Measurements from ENCODE around the gene TTN. TPM values are rescaled to one million over a fixed set of nuclear protein-coding genes. Genes with fewer than 3 reads are reported as not detected.

The TTN gene
- total and polyA plus RNA-seq, 2 donors (not counting 1 experiment from before 2014, with no cell fraction given), result 1.7 to 46.4 TPM

DNA sequence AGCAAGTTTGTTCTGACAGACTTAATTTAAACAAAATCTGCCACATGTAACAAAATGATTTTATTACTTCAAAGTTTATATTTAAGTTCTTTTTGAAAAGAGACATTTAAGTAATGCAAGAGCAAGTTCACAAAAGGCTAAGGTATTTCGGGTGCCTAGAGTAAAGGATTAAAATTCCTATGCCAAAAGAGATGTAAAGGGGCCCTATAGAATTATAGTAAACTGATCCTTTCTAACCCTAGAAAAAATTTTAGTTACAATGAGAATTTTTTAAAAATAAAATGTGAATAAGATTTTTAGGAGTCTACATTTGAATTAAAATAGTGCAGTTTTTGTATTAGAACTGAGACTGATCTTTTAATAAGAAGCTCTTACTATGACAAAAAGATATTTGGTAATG lies 179.8 kb downstream of the TTN start:
- no peaks in the 10 kb centered on the region for H3K79me2 ChIP-seq (ENCODE audit: control insufficient read depth, insufficient read depth, low read length)
- no peak overlapping the region for H3K27ac ChIP-seq (ENCODE audit: low read length in 2 of 2)
- H3K4me3 ChIP-seq (ENCODE audit: control extremely low read depth in 1 of 5, extremely low read depth in 1 of 5, insufficient read depth in 1 of 5, low read depth in 2 of 5, low read length in 4 of 5), result no peak overlapping the region
- CTCF ChIA-PET, result no interaction called here
- no peak overlapping the region for H3K4me2 ChIP-seq (replicated peaks; ENCODE audit: low read depth, low read length, poor library complexity, severe bottlenecking)
- Mint-ChIP-seq H3K27me3 (no peaks in the 10 kb centered on the region), H3K4me3 (no peak overlapping the region), H3K9me3 (ENCODE audit: insufficient read depth) (no peaks in the 10 kb centered on the region), H3K4me1 (no peaks in the 10 kb centered on the region), H3K27ac (no peak overlapping the region)
- H3K36me3 ChIP-seq (replicated peaks in 1 of 2; ENCODE audit: control extremely low read depth in 1 of 2, control insufficient read depth in 1 of 2, extremely low read depth in 1 of 2, insufficient read depth in 2 of 2, low read length in 1 of 2), result peaks cover 5 to 7% of the 10 kb centered on the region in 2 experiments
- no peak overlapping the region for H3K9ac ChIP-seq (ENCODE audit: low read length)
- POLR2A ChIA-PET, result no interaction called here
- no peaks in the 10 kb centered on the region for H4K20me1 ChIP-seq (ENCODE audit: control insufficient read depth, insufficient read depth, low read length, poor library complexity, severe bottlenecking)
- TF ChIP-seq, protein P1, sequence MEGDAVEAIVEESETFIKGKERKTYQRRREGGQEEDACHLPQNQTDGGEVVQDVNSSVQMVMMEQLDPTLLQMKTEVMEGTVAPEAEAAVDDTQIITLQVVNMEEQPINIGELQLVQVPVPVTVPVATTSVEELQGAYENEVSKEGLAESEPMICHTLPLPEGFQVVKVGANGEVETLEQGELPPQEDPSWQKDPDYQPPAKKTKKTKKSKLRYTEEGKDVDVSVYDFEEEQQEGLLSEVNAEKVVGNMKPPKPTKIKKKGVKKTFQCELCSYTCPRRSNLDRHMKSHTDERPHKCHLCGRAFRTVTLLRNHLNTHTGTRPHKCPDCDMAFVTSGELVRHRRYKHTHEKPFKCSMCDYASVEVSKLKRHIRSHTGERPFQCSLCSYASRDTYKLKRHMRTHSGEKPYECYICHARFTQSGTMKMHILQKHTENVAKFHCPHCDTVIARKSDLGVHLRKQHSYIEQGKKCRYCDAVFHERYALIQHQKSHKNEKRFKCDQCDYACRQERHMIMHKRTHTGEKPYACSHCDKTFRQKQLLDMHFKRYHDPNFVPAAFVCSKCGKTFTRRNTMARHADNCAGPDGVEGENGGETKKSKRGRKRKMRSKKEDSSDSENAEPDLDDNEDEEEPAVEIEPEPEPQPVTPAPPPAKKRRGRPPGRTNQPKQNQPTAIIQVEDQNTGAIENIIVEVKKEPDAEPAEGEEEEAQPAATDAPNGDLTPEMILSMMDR (IDR thresholded peaks at IDR 0.05), result no peak
- no peak for TF ChIP-seq EZH2 (IDR thresholded peaks at IDR 0.05; ENCODE audit: borderline replicate concordance, insufficient read depth, low read depth, low read length, poor library complexity, severe bottlenecking)
- intact Hi-C loops (cut with micrococcal nuclease), result no loop called here
- H2AFZ ChIP-seq (ENCODE audit: insufficient read depth, low read depth, low read length, poor library complexity, severe bottlenecking), result no peak overlapping the region
- H3K27me3 ChIP-seq (replicated peaks in 1 of 4; ENCODE audit: control extremely low read depth in 1 of 4, control insufficient read depth in 3 of 4, insufficient read depth in 4 of 4, low read length in 3 of 4), result no peaks in the 10 kb centered on the region
- no peaks in the 10 kb centered on the region for H3K9me3 ChIP-seq (ENCODE audit: control extremely low read depth in 1 of 3, control insufficient read depth in 2 of 3, insufficient read depth in 1 of 3, low read length in 2 of 3)
- DNase-seq (no peak), ATAC-seq (ENCODE audit: low read depth) (no peak)
- WGBS (ENCODE audit: insufficient coverage), result no CpG with 5 or more reads among the region's 1 CpG
- no peaks in the 10 kb centered on the region for H3K4me1 ChIP-seq (ENCODE audit: control insufficient read depth in 2 of 2, insufficient read depth in 2 of 2, low read length in 2 of 2)

DNA sequence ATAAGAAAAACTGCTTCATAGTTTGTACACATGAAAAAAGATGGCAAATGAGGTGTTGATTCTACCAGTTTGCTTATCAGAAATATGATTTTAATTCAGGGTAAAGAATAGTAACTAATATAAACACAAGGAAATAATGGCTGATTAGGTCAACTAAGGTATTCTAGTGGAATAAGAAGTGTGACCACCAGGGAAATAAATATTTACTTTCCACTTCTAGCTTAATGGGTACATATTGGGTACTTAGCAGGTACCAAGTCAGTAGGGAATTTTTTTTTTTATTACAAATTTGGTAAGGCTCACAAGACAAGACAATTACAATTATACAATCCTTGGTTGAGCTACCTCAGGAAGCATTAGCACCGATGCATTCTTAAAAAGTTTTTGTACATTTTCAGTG lies 191.3 kb downstream of the TTN start:
- Histone ChIP-seq H3K9ac (ENCODE audit: low read length) (no peak overlapping the region), H3K4me1 (ENCODE audit: control insufficient read depth in 2 of 2, insufficient read depth in 2 of 2, low read length in 2 of 2) (no peaks in the 10 kb centered on the region), H3K9me3 (ENCODE audit: control extremely low read depth in 1 of 3, control insufficient read depth in 2 of 3, insufficient read depth in 1 of 3, low read length in 2 of 3) (no peaks in the 10 kb centered on the region), H4K20me1 (ENCODE audit: control insufficient read depth, insufficient read depth, low read length, poor library complexity, severe bottlenecking) (no peaks in the 10 kb centered on the region), H2AFZ (ENCODE audit: insufficient read depth, low read depth, low read length, poor library complexity, severe bottlenecking) (no peak overlapping the region), H3K27me3 (replicated peaks in 1 of 4; ENCODE audit: control extremely low read depth in 1 of 4, control insufficient read depth in 3 of 4, insufficient read depth in 4 of 4, low read length in 3 of 4) (no peaks in the 10 kb centered on the region), H3K36me3 (replicated peaks in 1 of 2; ENCODE audit: control extremely low read depth in 1 of 2, control insufficient read depth in 1 of 2, extremely low read depth in 1 of 2, insufficient read depth in 2 of 2, low read length in 1 of 2) (peaks cover 18 to 34% of the 10 kb centered on the region in 2 experiments), H3K79me2 (ENCODE audit: control insufficient read depth, insufficient read depth, low read length) (no peaks in the 10 kb centered on the region), H3K27ac (ENCODE audit: low read length in 2 of 2) (no peak overlapping the region), H3K4me3 (ENCODE audit: control extremely low read depth in 1 of 5, extremely low read depth in 1 of 5, insufficient read depth in 1 of 5, low read depth in 2 of 5, low read length in 4 of 5) (no peak overlapping the region), H3K4me2 (replicated peaks; ENCODE audit: low read depth, low read length, poor library complexity, severe bottlenecking) (no peak overlapping the region)
- Mint-ChIP-seq H3K4me1 (no peaks in the 10 kb centered on the region), H3K27me3 (no peaks in the 10 kb centered on the region), H3K9me3 (ENCODE audit: insufficient read depth) (no peaks in the 10 kb centered on the region), H3K4me3 (no peak overlapping the region), H3K27ac (no peak overlapping the region)
- intact Hi-C loops (cut with micrococcal nuclease), result no loop called here
- ATAC-seq (ENCODE audit: low read depth) (no peak), DNase-seq (no peak)
- TF ChIP-seq EZH2 (IDR thresholded peaks at IDR 0.05; ENCODE audit: borderline replicate concordance, insufficient read depth, low read depth, low read length, poor library complexity, severe bottlenecking), result no peak
- TF ChIP-seq, protein P1 (IDR thresholded peaks at IDR 0.05), result no peak
- WGBS (ENCODE audit: insufficient coverage), result no CpG with 5 or more reads among the region's 1 CpG
- CTCF ChIA-PET, result no interaction called here
- POLR2A ChIA-PET, result no interaction called here

Measured in B cell (primary cell).